ENCODE data around the gene IPO9. TPM values are rescaled to one million over a fixed set of nuclear protein-coding genes. Genes with fewer than 3 reads are reported as not detected.

IPO9 gene
- total and polyA plus RNA-seq, 2 experiments from 2014 or later, result 29.4 to 45.2 TPM

DNA sequence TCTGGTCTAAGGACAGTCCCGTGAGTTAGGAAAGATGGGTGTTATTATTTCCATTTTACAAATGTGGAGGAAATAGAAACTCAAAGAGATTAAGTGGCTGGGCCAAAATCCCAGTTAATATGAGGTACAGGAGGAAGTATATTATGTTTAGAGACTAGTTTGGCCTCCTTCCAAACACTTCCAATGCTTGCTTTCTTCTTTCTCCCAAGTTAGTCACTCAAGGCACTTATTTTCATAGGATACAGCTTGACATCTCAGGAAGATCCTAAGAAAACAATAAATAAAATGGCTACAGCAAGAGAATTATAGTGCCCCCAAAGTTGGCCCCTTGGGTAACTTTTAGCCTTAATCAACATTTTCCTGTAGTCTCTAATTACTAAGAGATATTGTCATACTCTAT, 47.5 kb upstream of the IPO9 start:
- 23% methylated on average over 1 of the region's 1 CpG for WGBS (ENCODE audit: low lambda C conversion rate, missing lambda C conversion rate)
- peaks cover 17% of the 10 kb centered on the region for H3K4me1 ChIP-seq (ENCODE audit: insufficient read depth)
- H4K20me1 ChIP-seq (ENCODE audit: insufficient read depth, poor library complexity, severe bottlenecking), result no peaks in the 10 kb centered on the region
- H3K36me3 ChIP-seq (replicated peaks; ENCODE audit: insufficient read depth, low read depth), result no peaks in the 10 kb centered on the region
- H3K27ac ChIP-seq, result no peak overlapping the region
- peaks cover 9% of the 10 kb centered on the region for H3K79me2 ChIP-seq
- no peak overlapping the region for H3K4me3 ChIP-seq
- H3K27me3 ChIP-seq, result no peaks in the 10 kb centered on the region
- H2AFZ ChIP-seq, result no peak overlapping the region
- H3K9me3 ChIP-seq (ENCODE audit: low read depth), result no peaks in the 10 kb centered on the region
- no peaks in the 10 kb centered on the region for H3K9me2 ChIP-seq (replicated peaks; ENCODE audit: insufficient read depth)
- DNase-seq (ENCODE audit: low spot score), result no peak
- H3K4me2 ChIP-seq, result no peak overlapping the region
- TF ChIP-seq EZH2phosphoT487 (IDR thresholded peaks at IDR 0.05; ENCODE audit: low read depth, severe bottlenecking, unreplicated experiment) (no peak), EZH2 (IDR thresholded peaks at IDR 0.05; ENCODE audit: borderline replicate concordance) (no peak)
- TF ChIP-seq, protein P1, sequence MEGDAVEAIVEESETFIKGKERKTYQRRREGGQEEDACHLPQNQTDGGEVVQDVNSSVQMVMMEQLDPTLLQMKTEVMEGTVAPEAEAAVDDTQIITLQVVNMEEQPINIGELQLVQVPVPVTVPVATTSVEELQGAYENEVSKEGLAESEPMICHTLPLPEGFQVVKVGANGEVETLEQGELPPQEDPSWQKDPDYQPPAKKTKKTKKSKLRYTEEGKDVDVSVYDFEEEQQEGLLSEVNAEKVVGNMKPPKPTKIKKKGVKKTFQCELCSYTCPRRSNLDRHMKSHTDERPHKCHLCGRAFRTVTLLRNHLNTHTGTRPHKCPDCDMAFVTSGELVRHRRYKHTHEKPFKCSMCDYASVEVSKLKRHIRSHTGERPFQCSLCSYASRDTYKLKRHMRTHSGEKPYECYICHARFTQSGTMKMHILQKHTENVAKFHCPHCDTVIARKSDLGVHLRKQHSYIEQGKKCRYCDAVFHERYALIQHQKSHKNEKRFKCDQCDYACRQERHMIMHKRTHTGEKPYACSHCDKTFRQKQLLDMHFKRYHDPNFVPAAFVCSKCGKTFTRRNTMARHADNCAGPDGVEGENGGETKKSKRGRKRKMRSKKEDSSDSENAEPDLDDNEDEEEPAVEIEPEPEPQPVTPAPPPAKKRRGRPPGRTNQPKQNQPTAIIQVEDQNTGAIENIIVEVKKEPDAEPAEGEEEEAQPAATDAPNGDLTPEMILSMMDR (IDR thresholded peaks at IDR 0.05; ENCODE audit: poor library complexity), result no peak

- no peaks in the 10 kb centered on the region for H3K9me3 ChIP-seq (ENCODE audit: low read depth)
- H3K27me3 ChIP-seq, result no peaks in the 10 kb centered on the region
- H3K4me2 ChIP-seq, result no peak overlapping the region
- H3K9me2 ChIP-seq (replicated peaks; ENCODE audit: insufficient read depth), result no peaks in the 10 kb centered on the region
- H3K27ac ChIP-seq, result no peak overlapping the region
- H3K4me1 ChIP-seq (ENCODE audit: insufficient read depth), result peaks cover 17% of the 10 kb centered on the region
- H3K36me3 ChIP-seq (replicated peaks; ENCODE audit: insufficient read depth, low read depth), result no peaks in the 10 kb centered on the region
- no peak for DNase-seq (ENCODE audit: low spot score)
- 97% methylated on average over 12 of the region's 12 CpGs for whole genome bisulfite sequencing (ENCODE audit: low lambda C conversion rate, missing lambda C conversion rate)
- H3K79me2 ChIP-seq, result peaks cover under 1% of the 10 kb centered on the region
- H3K4me3 ChIP-seq, result no peak overlapping the region
- no peaks in the 10 kb centered on the region for H4K20me1 ChIP-seq (ENCODE audit: insufficient read depth, poor library complexity, severe bottlenecking)
- no peak overlapping the region for H2AFZ ChIP-seq
- TF ChIP-seq EZH2phosphoT487 (IDR thresholded peaks at IDR 0.05; ENCODE audit: low read depth, severe bottlenecking, unreplicated experiment) (no peak), EZH2 (IDR thresholded peaks at IDR 0.05; ENCODE audit: borderline replicate concordance) (no peak)
- TF ChIP-seq, protein P1 (IDR thresholded peaks at IDR 0.05; ENCODE audit: poor library complexity), result no peak
Measured at GRCh38 chr1:201782353-201782752, 46.6 kb upstream of the IPO9 start.

GRCh38 chr1:201783058-201783457, 45.9 kb upstream of the IPO9 start:
- H3K9me2 ChIP-seq (replicated peaks; ENCODE audit: insufficient read depth), result no peaks in the 10 kb centered on the region
- H3K4me3 ChIP-seq, result no peak overlapping the region
- no peak overlapping the region for H2AFZ ChIP-seq
- H4K20me1 ChIP-seq (ENCODE audit: insufficient read depth, poor library complexity, severe bottlenecking), result no peaks in the 10 kb centered on the region
- no peak overlapping the region for H3K4me2 ChIP-seq
- no peaks in the 10 kb centered on the region for H3K36me3 ChIP-seq (replicated peaks; ENCODE audit: insufficient read depth, low read depth)
- 73% methylated on average over 2 of the region's 2 CpGs for WGBS (ENCODE audit: low lambda C conversion rate, missing lambda C conversion rate)
- no peaks in the 10 kb centered on the region for H3K79me2 ChIP-seq
- no peaks in the 10 kb centered on the region for H3K27me3 ChIP-seq
- no peak for DNase-seq (ENCODE audit: low spot score)
- H3K9me3 ChIP-seq (ENCODE audit: low read depth), result no peaks in the 10 kb centered on the region
- H3K27ac ChIP-seq, result no peak overlapping the region
- peaks cover 12% of the 10 kb centered on the region for H3K4me1 ChIP-seq (ENCODE audit: insufficient read depth)
- TF ChIP-seq EZH2phosphoT487 (IDR thresholded peaks at IDR 0.05; ENCODE audit: low read depth, severe bottlenecking, unreplicated experiment) (no peak), EZH2 (IDR thresholded peaks at IDR 0.05; ENCODE audit: borderline replicate concordance) (no peak)
- TF ChIP-seq, protein P1 (IDR thresholded peaks at IDR 0.05; ENCODE audit: poor library complexity), result no peak

- no peak for DNase-seq (ENCODE audit: low spot score)
- Histone ChIP-seq H3K36me3 (replicated peaks; ENCODE audit: insufficient read depth, low read depth) (no peaks in the 10 kb centered on the region), H3K9me2 (replicated peaks; ENCODE audit: insufficient read depth) (no peaks in the 10 kb centered on the region), H3K9me3 (ENCODE audit: low read depth) (no peaks in the 10 kb centered on the region), H3K4me3 (no peak overlapping the region), H2AFZ (no peak overlapping the region), H3K79me2 (no peaks in the 10 kb centered on the region), H3K4me2 (no peak overlapping the region), H3K27ac (no peak overlapping the region), H3K4me1 (ENCODE audit: insufficient read depth) (peaks cover 7% of the 10 kb centered on the region), H3K27me3 (no peaks in the 10 kb centered on the region), H4K20me1 (ENCODE audit: insufficient read depth, poor library complexity, severe bottlenecking) (no peaks in the 10 kb centered on the region)
- 87% methylated on average over 6 of the region's 6 CpGs for WGBS (ENCODE audit: low lambda C conversion rate, missing lambda C conversion rate)
- TF ChIP-seq EZH2phosphoT487 (IDR thresholded peaks at IDR 0.05; ENCODE audit: low read depth, severe bottlenecking, unreplicated experiment), result no peak
- TF ChIP-seq EZH2 (IDR thresholded peaks at IDR 0.05; ENCODE audit: borderline replicate concordance), result no peak
- TF ChIP-seq, protein P1 (IDR thresholded peaks at IDR 0.05; ENCODE audit: poor library complexity), result no peak
Measured at GRCh38 chr1:201783572-201783971, 45.4 kb upstream of the IPO9 start.

Measured in hepatocyte (in vitro differentiated cells).